ENCODE data around the gene ROBO4. TPM values are rescaled to one million over a fixed set of nuclear protein-coding genes. Genes with fewer than 3 reads are reported as not detected.

The ROBO4 gene
- total RNA-seq, 4 donors from 2014 or later: 11.2 to 96.6 (median 46.6) TPM

DNA sequence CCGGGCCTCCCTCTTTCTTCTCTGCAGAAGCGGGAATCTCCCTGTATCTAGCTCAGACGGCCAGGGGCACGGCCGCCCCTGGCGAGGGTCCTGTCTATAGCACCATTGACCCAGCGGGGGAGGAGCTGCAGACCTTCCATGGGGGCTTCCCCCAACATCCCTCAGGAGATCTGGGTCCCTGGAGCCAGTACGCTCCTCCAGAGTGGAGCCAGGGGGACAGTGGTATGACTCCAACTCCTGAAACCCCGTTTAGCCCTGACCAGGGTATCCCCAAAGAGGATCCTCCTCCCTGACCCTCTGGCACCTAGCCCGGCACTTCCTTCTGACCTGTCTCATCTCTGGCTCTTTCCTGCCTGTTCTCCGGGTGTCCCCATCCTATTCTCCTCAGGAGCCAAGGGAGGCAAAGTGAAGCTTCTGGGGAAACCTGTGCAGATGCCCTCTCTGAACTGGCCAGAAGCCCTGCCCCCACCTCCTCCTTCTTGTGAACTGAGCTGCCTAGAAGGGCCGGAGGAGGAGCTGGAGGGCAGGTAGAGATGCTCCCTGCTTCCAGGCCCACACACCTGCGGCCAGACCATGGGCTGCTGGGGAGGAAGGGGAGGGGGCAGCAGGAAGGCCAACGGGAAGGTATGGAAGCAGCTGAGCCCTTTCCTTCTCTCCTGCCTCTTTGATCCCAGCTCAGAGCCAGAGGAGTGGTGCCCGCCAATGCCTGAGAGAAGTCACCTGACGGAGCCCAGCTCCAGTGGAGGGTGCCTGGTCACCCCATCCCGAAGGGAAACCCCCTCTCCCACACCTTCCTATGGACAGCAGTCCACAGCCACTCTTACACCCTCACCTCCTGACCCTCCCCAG is 19.5 kb downstream of the ROBO4 start:
- Histone ChIP-seq H3K27ac (peak overlapping the region in 1 of 2 donors; percentile 87), H3K9me3 (no peaks in the 10 kb centered on the region), H3K27me3 (no peaks in the 10 kb centered on the region), H3K4me1 (peaks cover 0 to 4% of the 10 kb centered on the region in 2 donors), H3K36me3 (no peaks in the 10 kb centered on the region), H3K4me3 (no peak overlapping the region)
- no peak for DNase-seq
- intact Hi-C loops (cut with DNase I; ENCODE audit: low total_unique reads): no loop called here
- TF ChIP-seq, protein P1, sequence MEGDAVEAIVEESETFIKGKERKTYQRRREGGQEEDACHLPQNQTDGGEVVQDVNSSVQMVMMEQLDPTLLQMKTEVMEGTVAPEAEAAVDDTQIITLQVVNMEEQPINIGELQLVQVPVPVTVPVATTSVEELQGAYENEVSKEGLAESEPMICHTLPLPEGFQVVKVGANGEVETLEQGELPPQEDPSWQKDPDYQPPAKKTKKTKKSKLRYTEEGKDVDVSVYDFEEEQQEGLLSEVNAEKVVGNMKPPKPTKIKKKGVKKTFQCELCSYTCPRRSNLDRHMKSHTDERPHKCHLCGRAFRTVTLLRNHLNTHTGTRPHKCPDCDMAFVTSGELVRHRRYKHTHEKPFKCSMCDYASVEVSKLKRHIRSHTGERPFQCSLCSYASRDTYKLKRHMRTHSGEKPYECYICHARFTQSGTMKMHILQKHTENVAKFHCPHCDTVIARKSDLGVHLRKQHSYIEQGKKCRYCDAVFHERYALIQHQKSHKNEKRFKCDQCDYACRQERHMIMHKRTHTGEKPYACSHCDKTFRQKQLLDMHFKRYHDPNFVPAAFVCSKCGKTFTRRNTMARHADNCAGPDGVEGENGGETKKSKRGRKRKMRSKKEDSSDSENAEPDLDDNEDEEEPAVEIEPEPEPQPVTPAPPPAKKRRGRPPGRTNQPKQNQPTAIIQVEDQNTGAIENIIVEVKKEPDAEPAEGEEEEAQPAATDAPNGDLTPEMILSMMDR (IDR thresholded peaks at IDR 0.05): no peak
- no peak for TF ChIP-seq POLR2A (IDR thresholded peaks at IDR 0.05)

DNA sequence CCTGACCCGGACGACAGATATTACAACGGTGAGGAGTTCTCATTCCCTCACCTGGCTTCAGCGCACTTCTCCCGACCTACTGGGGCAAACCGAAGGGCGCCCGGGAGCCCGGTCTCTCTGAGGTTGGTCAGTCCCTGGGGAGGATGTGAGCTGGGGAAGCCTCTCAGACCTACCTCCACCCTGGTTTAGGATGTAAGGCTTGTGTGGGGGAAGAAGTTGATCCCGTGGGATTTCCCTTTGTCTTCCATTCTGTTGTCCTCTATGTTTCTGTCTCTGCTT is 20.1 kb downstream of the ROBO4 start:
- no peak for DNase-seq
- H3K4me1 ChIP-seq: peaks cover 0 to 4% of the 10 kb centered on the region in 2 donors
- no peaks in the 10 kb centered on the region for H3K9me3 ChIP-seq
- no peaks in the 10 kb centered on the region for H3K36me3 ChIP-seq
- intact Hi-C loops (cut with DNase I; ENCODE audit: low total_unique reads): no loop called here
- peak overlapping the region; percentile 87 to 89 for H3K27ac ChIP-seq
- TF ChIP-seq, protein P1 (IDR thresholded peaks at IDR 0.05): no peak
- no peak for TF ChIP-seq POLR2A (IDR thresholded peaks at IDR 0.05)
- peak overlapping the region; percentile 57 to 60 for H3K4me3 ChIP-seq
- no peaks in the 10 kb centered on the region for H3K27me3 ChIP-seq

DNA sequence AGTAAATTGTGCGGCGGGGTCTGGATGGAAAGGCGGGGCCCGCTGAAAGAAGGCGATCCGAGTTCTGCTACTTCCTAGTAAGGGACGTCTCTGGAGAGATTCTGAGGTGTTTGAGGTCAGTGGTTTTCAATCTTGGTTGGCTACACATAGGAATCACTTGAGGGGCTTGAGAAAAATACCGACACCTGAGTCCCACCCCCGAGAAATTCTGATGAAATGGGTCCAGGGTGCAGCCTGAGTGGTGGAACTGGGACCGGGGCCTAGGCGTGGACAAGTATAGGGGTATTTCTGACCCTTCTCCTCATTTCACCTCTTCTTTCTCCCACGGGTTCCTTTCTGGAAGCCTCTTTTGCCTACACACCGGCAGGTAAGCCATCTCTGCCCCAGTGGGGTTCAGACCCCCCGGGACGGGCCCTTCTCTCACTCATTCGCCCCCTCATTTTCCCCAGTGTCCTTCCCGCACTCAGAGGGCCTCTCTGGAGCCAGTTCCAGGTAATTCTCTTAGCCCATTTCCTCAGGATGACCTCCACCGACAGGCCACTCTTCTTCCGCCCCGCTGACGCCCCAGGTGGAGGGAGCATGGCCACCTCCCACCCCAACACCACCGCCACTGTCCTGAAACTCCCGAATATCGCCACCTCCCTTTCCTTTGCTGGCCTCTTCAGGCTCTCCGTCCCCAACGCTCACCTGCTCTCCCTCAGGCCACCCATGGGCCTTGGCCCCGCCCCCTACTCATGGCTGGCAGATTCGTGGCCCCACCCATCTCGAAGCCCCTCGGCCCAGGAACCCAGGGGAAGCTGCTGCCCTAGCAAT is 20.6 kb downstream of the ROBO4 start:
- peak overlapping the region; percentile 87 to 89 for H3K27ac ChIP-seq
- H3K27me3 ChIP-seq: no peaks in the 10 kb centered on the region
- H3K9me3 ChIP-seq: no peaks in the 10 kb centered on the region
- no peak for DNase-seq
- peak overlapping the region; percentile 57 to 60 for H3K4me3 ChIP-seq
- intact Hi-C loops (cut with DNase I; ENCODE audit: low total_unique reads): no loop called here
- H3K4me1 ChIP-seq: peaks cover 0 to 4% of the 10 kb centered on the region in 2 donors
- H3K36me3 ChIP-seq: no peaks in the 10 kb centered on the region
- TF ChIP-seq, protein P1 (IDR thresholded peaks at IDR 0.05): no peak
- TF ChIP-seq POLR2A (IDR thresholded peaks at IDR 0.05): no peak

DNA sequence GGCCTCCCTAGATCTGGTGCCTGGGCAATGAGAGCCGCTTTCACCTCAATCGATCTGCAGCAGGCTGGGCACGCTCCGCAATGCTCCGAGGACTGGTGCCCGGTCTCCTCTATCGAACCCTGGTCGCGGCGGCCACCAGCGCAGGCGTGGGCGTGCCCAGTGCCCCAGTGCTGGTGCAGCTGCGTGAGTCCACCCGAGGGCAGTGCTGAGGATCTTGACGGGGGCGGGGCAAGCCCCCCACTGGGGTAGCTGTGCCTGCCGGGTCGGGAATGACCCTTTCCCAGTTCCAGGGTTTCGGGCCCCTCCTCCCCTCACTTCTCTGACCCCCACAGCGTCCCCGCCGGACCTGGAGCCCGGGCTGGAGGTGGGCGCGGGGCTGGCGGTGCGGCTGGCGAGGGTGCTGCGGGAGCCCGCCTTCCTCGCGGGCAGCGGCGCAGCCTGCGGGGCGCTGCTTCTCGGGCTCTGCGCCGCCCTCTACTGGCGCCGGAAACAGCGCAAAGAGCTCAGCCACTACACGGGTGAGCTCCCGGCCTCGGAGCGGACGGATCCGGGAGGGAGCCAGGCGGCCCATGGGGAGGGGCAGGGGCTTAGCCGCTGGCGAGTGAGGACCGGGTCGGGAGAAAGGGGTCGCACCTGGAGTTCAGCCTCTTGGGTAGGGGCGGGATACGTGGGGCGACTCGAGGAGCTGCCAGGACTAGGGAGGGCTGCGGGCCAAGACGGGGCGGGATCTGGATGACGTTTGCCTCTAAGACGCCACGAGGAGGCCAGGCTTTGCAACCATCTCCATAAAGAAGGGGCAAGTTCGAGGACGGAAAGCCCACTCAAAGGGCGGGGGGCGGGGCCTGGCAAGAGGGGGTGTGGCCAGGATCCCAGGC is 21.5 kb downstream of the ROBO4 start:
- Histone ChIP-seq H3K4me1 (peaks cover 0 to 4% of the 10 kb centered on the region in 2 donors), H3K9me3 (no peaks in the 10 kb centered on the region), H3K27me3 (peaks cover 0 to under 1% of the 10 kb centered on the region in 2 donors), H3K27ac (peak overlapping the region; percentile 87 to 89), H3K4me3 (peak overlapping the region; percentile 57 to 60), H3K36me3 (no peaks in the 10 kb centered on the region)
- intact Hi-C loops (cut with DNase I; ENCODE audit: low total_unique reads): no loop called here
- DNase-seq: peak; percentile 87 to 91
- TF ChIP-seq, protein P1 (IDR thresholded peaks at IDR 0.05): peak; percentile 67 to 81 (median 73)
- peak; percentile 28 to 49 for TF ChIP-seq POLR2A (IDR thresholded peaks at IDR 0.05)

Data from uterus (tissue), 4 donors.